Heart left ventricle (tissue), 13 donors: Measurements from ENCODE around the gene PHKA2.

Experiments used
- CTCF ChIP-seq, 12 donors: fragments of 200-600 bp; sonication (generic) in 4 of 12; IDR thresholded peaks; one replicate each; pipeline versions ENCODE4 v1.5.0 to v1.8.0; 2018 to 2022; ENCODE audit warnings: antibody characterized with exemption in 12 of 12, mild to moderate bottlenecking in 5 of 12
- POLR2A ChIP-seq, 2 donors: fragments of 450-650 bp; IDR thresholded peaks; one replicate each; pipeline ENCODE4 v1.6.1; 2017; ENCODE audit warnings: antibody characterized with exemption in 2 of 2, mild to moderate bottlenecking in 2 of 2, moderate library complexity in 2 of 2
- donor health status: ischemic (EF 13 %, LVEDD 7.1; RV severe dilation, severe dysfunction).
- donor health status: DM: no; HTN: yes; CAD: no.
- donor health status: DM: no; HTN: no; CAD: no.
- donor health status: ischemic (EF 25% LVEDD 6.9; RV normal size, moderate dysfunction).
- donor health status: ischemic (EF 25% LVEDD 5.7; RV mildly dilated, moderate dysfunction).
- donor health status: ischemic (EF 35%, LVEDD 5.7; RV mildly dilated, moderate dysfunction).
- donor health status: nonischemic (EF 11% LVEDD 7.7; RV severe dilation, severe dysfunction).
- donor health status: DM: yes; HTN: yes; CAD: no.
- donor health status: PGD.
- donor health status: ischemic (EF 29% LVEDD 5.4; RV normal size, mild dysfunction).
- donor health status: nonischemic (EF 23%, LVEDD 6.1; RV moderate dilation, normal function).

- TF ChIP-seq CTCF (IDR thresholded peaks at IDR 0.05) = no peak
- TF ChIP-seq POLR2A (IDR thresholded peaks at IDR 0.05) = no peak
These were observed 66.1 kb downstream of the PHKA2 start for GRCh38 chrX:18917831-18918230.
